Measurements from ENCODE around the gene EHBP1.

The EHBP1 gene

GRCh38 chr2:62895632-62896009, 190.1 kb downstream of the EHBP1 start:
- no peak for DNase-seq

DNA sequence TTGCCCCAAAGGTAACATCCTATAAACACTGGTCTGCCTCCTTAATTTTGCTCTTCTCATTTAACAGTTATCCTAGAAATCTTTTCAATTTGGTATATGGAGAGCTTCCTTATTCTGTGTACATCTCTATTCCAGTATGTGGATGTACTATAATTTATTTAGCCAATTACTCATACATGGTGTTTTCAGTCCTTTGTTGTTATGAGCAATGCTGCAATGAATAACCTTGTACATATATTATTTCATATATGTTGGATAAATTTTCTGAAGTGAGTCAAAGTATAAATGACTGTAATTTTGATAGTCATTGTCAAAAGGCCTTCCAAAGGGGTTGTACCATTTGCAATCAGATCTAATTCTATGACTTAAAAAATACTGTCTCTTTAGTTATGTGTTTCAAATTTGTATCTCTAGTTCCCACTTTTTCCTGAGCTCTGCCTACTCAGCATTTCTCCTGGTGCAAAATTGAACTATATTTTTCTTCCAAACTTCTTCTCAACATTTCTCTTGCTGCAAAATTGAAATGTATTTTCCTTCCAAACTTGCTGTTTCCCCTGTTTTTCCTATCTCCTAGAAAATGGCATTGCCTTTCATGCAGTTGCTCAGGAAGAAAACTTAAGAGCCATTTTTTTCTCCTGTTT, 191.8 kb downstream of the EHBP1 start:
- no peak for DNase-seq

- DNase-seq, result no peak
Observed at GRCh38 chr2:62904344-62904743, 198.8 kb downstream of the EHBP1 start.

DNA sequence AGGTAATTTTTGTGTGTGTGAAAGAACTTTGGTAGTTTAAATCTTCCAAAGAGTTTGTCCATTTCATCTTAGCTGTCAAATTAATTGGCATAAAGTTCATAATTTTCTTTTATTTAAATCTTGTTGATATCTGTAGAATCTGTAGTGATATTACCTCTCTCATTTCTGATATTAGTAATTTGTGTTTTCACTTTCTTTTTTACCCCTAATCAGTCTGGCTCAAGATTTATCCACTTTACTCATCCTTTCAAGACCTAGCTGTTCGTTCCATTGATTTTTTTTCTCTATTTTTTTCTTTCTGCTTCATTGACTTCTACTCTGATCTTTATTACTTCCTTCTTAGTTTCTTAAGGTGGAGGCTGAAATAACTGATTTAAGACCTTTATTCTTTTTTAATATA, 202.6 kb downstream of the EHBP1 start:
- no peak for DNase-seq

- DNase-seq, result no peak
Observed at GRCh38 chr2:62913311-62913710, 207.8 kb downstream of the EHBP1 start.

- DNase-seq, result no peak
Observed at GRCh38 chr2:62919041-62919440, 213.5 kb downstream of the EHBP1 start.

- no peak for DNase-seq
Observed at GRCh38 chr2:62920070-62920469, 214.6 kb downstream of the EHBP1 start.

GRCh38 chr2:62923242-62923641, 217.7 kb downstream of the EHBP1 start:
- no peak for DNase-seq

DNA sequence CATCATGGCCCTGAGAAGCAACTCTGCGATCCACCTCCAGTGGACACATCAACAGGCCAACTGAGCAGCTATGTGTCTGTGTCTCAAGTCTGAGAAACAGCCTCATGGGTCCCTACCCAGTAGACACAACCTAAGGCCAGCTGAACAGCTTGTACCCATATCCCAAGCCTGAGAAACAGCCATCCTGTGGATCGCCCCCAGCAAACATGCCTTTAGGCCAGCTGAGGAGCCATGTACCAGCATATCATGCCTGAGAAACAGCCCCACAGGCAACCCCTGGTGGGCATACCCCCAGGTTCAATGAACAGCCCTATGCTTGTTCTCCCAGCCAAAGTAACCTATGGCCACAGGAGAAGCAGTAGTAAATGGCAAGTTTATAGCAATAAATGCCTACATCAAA, 218.4 kb downstream of the EHBP1 start:
- DNase-seq, result no peak

GRCh38 chr2:62928015-62928414, 222.5 kb downstream of the EHBP1 start:
- DNase-seq, result no peak

- no peak for DNase-seq
Observed at GRCh38 chr2:62931536-62931935, 226.0 kb downstream of the EHBP1 start.

GRCh38 chr2:62933398-62933917, 227.9 kb downstream of the EHBP1 start:
- DNase-seq, result no peak

GRCh38 chr2:62934517-62934916, 229.0 kb downstream of the EHBP1 start:
- DNase-seq, result no peak

DNA sequence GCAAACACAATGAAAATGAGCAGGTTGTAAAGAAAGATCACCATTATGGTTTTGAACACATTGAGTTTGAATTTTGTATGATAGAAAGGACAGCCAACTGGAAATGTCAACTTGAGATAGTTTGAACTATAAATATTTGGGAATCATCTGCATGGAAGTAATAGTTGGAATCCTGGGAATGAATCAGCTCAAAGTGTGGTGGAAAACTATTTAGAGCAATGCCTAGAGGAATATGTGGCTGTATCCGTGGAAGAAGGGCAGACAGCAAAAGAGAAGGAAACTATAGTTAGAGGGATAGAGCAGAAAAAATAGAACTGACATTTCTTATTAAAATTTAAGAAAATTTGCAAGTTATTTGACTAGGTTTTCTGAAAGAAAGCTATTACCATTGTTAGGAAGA, 232.6 kb downstream of the EHBP1 start:
- DNase-seq, result no peak

DNA sequence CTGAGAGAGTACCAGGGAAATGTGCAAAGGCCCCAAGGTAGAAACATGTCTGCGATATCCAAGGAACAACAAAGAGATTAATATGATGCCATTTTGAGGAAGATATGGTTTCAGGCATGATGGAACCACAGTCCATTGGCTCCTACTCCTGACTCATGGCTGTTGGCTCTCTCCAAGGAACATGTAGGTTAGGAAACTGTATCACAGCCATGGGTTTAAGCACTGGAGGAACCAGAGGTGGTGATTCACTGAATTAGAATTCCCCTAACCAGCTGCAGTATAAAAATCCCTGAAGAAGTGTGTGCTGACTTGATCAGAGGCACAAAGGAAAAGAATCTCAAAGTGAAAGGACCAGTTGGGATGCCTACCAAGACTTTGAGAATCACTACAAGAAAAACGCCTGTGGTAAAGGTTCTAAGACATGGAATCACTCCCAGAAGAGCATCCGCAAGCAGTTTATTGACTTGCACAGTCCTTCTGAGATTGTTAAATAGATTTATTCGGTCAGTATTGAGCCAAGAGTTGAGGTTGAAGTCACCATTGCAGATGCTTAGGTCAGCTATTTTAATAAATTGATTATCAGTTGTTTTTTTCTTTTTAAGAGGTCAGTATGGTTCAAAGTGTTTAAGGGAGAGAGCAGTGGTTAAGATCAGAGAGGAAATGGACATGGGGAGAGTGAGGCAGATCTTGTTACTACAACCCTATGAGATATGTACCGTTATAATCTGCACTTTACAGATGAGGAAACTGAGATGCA, 234.4 kb downstream of the EHBP1 start:
- DNase-seq, result no peak

DNA sequence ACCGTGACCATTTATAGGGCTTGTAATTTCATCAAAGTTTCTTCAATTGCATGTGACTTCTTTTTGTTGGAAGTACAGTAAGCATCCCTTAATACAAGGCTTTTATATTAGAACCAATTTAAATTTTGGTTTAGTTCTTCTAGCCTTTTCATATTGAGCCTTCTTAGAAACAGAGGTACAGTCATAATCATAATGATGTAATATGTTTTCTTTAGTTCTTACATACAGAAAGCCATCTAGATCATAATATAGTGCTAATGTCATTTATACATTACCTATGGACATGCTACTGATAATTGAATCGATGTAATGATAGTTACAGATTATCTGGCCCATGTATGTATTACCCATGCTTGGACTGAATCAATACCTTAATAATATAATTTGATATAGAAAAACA, 235.2 kb downstream of the EHBP1 start:
- DNase-seq, result no peak

DNA sequence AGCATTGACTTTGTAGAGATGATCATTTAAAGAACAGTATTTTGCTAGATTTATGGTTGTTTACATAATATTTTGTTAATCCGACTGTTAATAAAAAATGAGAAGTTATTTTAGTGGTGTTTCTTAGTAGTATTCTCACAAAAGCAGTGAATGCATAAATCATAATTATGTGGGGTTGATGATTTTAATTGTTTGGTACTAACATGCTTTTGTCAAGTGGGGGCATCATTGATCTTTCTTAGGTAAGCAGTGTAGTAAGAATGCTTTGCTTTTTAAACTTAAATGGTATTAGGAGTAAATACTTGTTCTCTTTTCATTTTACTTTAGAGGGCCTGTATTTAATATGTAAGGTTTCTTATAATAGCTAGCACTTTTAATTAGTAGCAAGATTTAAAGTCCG, 235.9 kb downstream of the EHBP1 start:
- DNase-seq, result no peak

- no peak for DNase-seq
Observed at GRCh38 chr2:62944362-62944761, 238.8 kb downstream of the EHBP1 start.

DNA sequence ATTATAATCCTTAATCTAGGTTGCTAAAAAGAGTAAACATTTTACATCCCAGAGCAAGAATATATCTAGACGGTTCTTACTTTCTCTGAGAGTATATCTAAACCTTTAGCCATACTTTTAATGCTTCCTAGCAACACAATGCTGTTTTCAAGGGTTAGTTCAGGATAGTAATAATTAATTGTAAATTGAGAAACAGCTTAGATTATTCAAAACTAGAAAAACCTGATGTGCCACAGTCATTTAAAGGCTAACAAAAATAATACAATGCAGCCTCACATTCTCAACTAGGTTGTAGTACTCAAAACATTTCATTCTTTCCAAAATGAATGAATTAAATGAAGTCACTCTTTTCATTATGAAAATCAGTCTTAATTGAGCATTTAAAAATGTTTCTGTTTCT, 241.9 kb downstream of the EHBP1 start:
- DNase-seq, result no peak

DNA sequence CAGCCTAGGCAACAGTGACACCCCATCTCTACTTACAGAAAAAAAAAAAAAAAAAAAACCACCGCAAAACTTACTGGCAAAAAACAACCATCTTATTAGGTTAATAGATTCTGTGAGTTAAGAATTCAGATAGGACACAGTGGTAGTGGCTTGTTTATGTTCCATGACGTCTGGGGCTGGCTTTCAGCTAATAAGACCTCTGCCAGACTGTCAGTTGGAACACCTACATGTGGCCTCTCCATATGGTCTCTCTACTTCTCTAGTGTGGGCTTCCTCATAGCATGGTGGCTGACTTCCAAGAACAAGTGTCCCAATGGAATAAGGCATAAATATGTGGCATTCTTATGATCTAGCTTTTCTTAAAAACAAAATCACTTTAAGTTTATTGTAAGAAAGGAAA, 251.1 kb downstream of the EHBP1 start:
- DNase-seq, result no peak

DNA sequence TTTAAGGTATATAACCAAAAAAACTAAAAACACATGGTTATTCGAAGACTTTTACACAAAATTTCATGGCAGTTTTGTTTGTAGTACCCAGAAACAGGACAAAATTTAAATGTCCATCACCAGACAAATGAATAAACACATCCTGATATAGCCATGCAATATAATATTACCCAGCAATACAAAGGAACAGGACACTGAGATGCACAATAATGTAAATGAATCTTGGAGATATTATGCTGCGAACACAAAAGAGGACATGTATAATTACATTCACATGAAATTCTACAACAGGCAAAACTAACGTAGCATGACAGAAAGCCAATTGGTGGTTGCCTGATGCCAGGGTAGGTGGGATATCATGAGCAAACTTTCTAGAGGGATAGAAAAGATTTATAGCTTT, 252.7 kb downstream of the EHBP1 start:
- DNase-seq, result no peak

DNA sequence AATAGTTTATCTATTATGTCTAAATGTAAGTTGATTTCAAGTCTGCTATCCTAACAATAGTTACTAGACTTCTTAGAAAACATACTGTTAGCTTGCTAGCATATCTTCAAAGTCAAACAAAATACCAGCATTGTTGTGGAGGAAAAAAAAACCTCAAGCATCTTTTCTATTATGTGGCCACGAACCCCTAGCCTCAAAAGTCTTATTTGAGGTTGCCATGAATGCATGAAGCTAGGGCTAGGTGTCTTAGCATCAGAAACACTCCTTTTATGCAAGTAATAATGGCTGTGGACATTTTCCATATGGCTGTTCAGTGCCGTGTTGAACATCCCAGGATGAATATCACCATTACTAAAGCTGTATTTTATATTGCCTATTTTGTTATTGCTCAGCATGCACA, 258.5 kb downstream of the EHBP1 start:
- no peak for DNase-seq

GRCh38 chr2:62964671-62965070, 259.2 kb downstream of the EHBP1 start:
- DNase-seq, result no peak

DNA sequence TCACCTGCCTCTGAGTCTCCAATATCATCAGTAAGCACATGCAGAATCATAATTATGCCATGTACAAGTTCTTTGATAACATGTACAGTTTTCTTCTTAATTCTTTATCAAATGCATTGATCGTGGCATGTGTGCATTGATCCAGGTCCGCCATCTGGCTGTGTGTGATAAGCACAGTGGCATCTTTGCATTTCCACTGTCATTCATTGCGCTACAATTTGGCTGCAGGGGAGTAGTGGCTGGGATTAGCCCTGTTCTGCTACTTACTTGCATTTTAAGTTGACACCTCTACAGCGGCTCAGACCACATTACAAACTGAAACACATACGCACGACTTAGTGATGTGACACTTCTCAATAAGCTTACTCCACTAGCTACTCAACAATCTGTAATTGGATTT, 261.5 kb downstream of the EHBP1 start:
- DNase-seq, result no peak

DNA sequence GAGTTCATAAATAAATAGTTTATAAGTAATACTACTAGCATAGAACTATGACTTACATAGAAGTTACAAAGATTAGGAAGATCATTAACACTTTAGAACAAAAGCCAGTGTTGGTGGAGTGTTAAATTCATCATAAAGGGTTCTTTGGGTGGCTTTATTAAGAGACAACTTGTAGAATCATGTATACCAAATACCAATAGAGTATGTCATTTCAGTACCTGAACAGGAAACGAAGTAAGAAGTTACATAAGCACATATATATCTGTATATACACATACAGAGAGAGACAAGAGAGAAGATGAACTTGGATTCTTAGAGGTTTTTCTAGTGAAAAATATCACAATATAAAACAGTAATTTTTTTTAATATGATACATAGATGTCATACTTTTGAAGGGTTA, 262.7 kb downstream of the EHBP1 start:
- DNase-seq, result no peak
